Vagina (tissue), 2 donors: ENCODE measurements around the gene CBX5. TPM values are rescaled to one million over a fixed set of nuclear protein-coding genes. Genes with fewer than 3 reads are reported as not detected.
A peak's percentile ranks its signal among the peaks of the same experiment; 100 is the strongest.
"Not testable (repeated sequence)": the region's sequence is repeated elsewhere in the genome, so short reads cannot be mapped to it uniquely, and the experiment has no call there.

ENCODE experiments used
- DNase-seq, 2 donors: peaks; one replicate each; pipeline ENCODE4 v3.0.0-alpha.2; 2017; ENCODE audit errors: extremely low spot score in 2 of 2
- H3K27ac ChIP-seq: fragments of 200-600 bp; sonication (generic); one replicate; pipeline ENCODE4 v1.5.1; 2019
- H3K27me3 ChIP-seq: fragments of 200-600 bp; sonication (generic); one replicate; pipeline ENCODE4 v1.5.1; 2019
- H3K36me3 ChIP-seq, 2 donors: fragments of 200-600 bp; sonication (generic); one replicate each; pipeline ENCODE4 v1.5.1; 2017 to 2019
- H3K4me1 ChIP-seq: fragments of 200-600 bp; sonication (generic); one replicate; pipeline ENCODE4 v1.5.1; 2019
- H3K4me3 ChIP-seq, 2 donors: fragments of 200-600 bp; sonication (generic); 1 replicate in 1 of 2; 2 replicates in 1 of 2; pipeline ENCODE4 v1.5.1; 2016 to 2019
- H3K9me3 ChIP-seq: fragments of 200-600 bp; sonication (generic); one replicate; pipeline ENCODE4 v1.5.1; 2019
- CTCF ChIP-seq, 3 experiments: fragments of 450-650 bp in 2 of 3; fragments of 200-600 bp in 1 of 3; sonication (generic) in 1 of 3; IDR thresholded peaks; one replicate each; pipeline ENCODE4 v1.5.1; 2017 to 2019; ENCODE audit warnings: antibody characterized with exemption in 3 of 3, mild to moderate bottlenecking in 2 of 3, moderate library complexity in 2 of 3
- POLR2A ChIP-seq, 2 donors: fragments of 450-650 bp; IDR thresholded peaks; one replicate each; pipeline ENCODE4 v1.6.1; 2017; ENCODE audit warnings: antibody characterized with exemption in 2 of 2, mild to moderate bottlenecking in 2 of 2, moderate library complexity in 2 of 2
- POLR2AphosphoS5 ChIP-seq, 2 donors: sonication (generic); formaldehyde crosslinking; IDR thresholded peaks; one replicate each; pipeline ENCODE4 v1.9.0; 2017; ENCODE audit warnings: antibody characterized with exemption in 2 of 2, mild to moderate bottlenecking in 2 of 2, low read depth in 1 of 2; ENCODE audit not compliant: insufficient read depth in 1 of 2
- intact Hi-C: fragments of 100-400 bp; cut with DNase I; formaldehyde crosslinking; loops from one replicate; pipeline ENCODE4 v1.15.1; 2023
- total RNA-seq: library from RNA; depleted of rRNA; stranded (reverse); fragments of >200 nt; gene quantifications from one replicate; pipeline ENCODE4 v1.2.3, GENCODE V29; 2016

Gene CBX5
- total RNA-seq, 1 donor from 2014 or later = 21.6 TPM

- Histone ChIP-seq H3K36me3 (no peaks in the 10 kb centered on the region), H3K4me3 (no peak overlapping the region), H3K27ac (no peak overlapping the region), H3K9me3 (no peaks in the 10 kb centered on the region), H3K27me3 (peaks cover 4% of the 10 kb centered on the region), H3K4me1 (no peaks in the 10 kb centered on the region)
- no peak for DNase-seq
- TF ChIP-seq POLR2AphosphoS5 (IDR thresholded peaks at IDR 0.05; ENCODE audit: insufficient read depth in 1 of 2, low read depth in 1 of 2) (no peak), POLR2A (IDR thresholded peaks at IDR 0.05) (no peak), CTCF (IDR thresholded peaks at IDR 0.05) (no peak)
- intact Hi-C loops = loop anchor here (5.0 kb wide), 1 partner anchor 163 kb away; the partner anchor contains the start of gene HOXC5
These were observed 84.7 kb downstream of the CBX5 start for GRCh38 chr12:54195080-54195736.

- intact Hi-C loops = loop anchor here (5.0 kb wide), 1 partner anchor 162 kb away; the partner anchor contains the start of gene HOXC5
- not testable (repeated sequence) for H3K4me3 ChIP-seq, H3K4me1 ChIP-seq, H3K27ac ChIP-seq, H3K27me3 ChIP-seq, DNase-seq, H3K36me3 ChIP-seq, H3K9me3 ChIP-seq
These were observed 85.3 kb downstream of the CBX5 start for GRCh38 chr12:54194611-54195010.

GRCh38 chr12:54193434-54193833 is 86.5 kb downstream of the CBX5 start:
- Histone ChIP-seq H3K27ac (no peak overlapping the region), H3K9me3 (no peaks in the 10 kb centered on the region), H3K36me3 (no peaks in the 10 kb centered on the region), H3K4me3 (no peak overlapping the region), H3K27me3 (peaks cover 4% of the 10 kb centered on the region), H3K4me1 (peaks cover under 1% of the 10 kb centered on the region)
- TF ChIP-seq POLR2AphosphoS5 (IDR thresholded peaks at IDR 0.05; ENCODE audit: insufficient read depth in 1 of 2, low read depth in 1 of 2) = no peak
- TF ChIP-seq POLR2A (IDR thresholded peaks at IDR 0.05) = no peak
- no peak for TF ChIP-seq CTCF (IDR thresholded peaks at IDR 0.05)
- DNase-seq = no peak
- intact Hi-C loops = no loop called here

GRCh38 chr12:54191550-54192022 is 88.3 kb downstream of the CBX5 start:
- peaks cover 12% of the 10 kb centered on the region for H3K4me1 ChIP-seq
- H3K9me3 ChIP-seq = no peaks in the 10 kb centered on the region
- intact Hi-C loops = loop anchor here (2.0 kb wide), 1 partner anchor 185 kb away; no protein-coding TSS in a partner anchor
- H3K36me3 ChIP-seq = no peaks in the 10 kb centered on the region
- no peak overlapping the region for H3K4me3 ChIP-seq
- TF ChIP-seq POLR2AphosphoS5 (IDR thresholded peaks at IDR 0.05; ENCODE audit: insufficient read depth in 1 of 2, low read depth in 1 of 2) (no peak), CTCF (IDR thresholded peaks at IDR 0.05) (peak; percentile 63 to 67 (median 66))
- H3K27me3 ChIP-seq = no peaks in the 10 kb centered on the region
- DNase-seq = no peak
- H3K27ac ChIP-seq = no peak overlapping the region

- Histone ChIP-seq H3K4me3 (no peak overlapping the region), H3K27ac (no peak overlapping the region), H3K4me1 (peaks cover 12% of the 10 kb centered on the region), H3K9me3 (no peaks in the 10 kb centered on the region), H3K27me3 (no peaks in the 10 kb centered on the region), H3K36me3 (no peaks in the 10 kb centered on the region)
- intact Hi-C loops = loop anchor here (2.0 kb wide), 1 partner anchor 184 kb away; no protein-coding TSS in a partner anchor
- TF ChIP-seq POLR2AphosphoS5 (IDR thresholded peaks at IDR 0.05; ENCODE audit: insufficient read depth in 1 of 2, low read depth in 1 of 2) (no peak), CTCF (IDR thresholded peaks at IDR 0.05) (no peak)
- DNase-seq = no peak
These were observed 88.8 kb downstream of the CBX5 start for GRCh38 chr12:54191126-54191525.
